Fibroblast of lung (primary cell): ENCODE data around the gene NMD3. TPM values are rescaled to one million over a fixed set of nuclear protein-coding genes. Genes with fewer than 3 reads are reported as not detected.

Experiments
- DNase-seq, 2 donors: peaks; one replicate each; pipeline versions ENCODE4 v3.0.0 to v3.0.0-alpha.2; 2010; ENCODE audit warnings: low read depth in 2 of 2
- H2AFZ ChIP-seq: 2 replicates; pipeline ENCODE4 v1.5.1; 2012; ENCODE audit warnings: low read length, control low read depth, inconsistent platforms
- H3K27ac ChIP-seq: 2 replicates; pipeline ENCODE4 v1.5.1; 2011; ENCODE audit warnings: low read length, control low read depth; ENCODE audit not compliant: insufficient read depth
- H3K27me3 ChIP-seq: 2 replicates; pipeline ENCODE4 v1.5.1; 2011; ENCODE audit warnings: mild to moderate bottlenecking, low read length; ENCODE audit not compliant: control insufficient read depth, insufficient read depth
- H3K36me3 ChIP-seq: 2 replicates; pipeline ENCODE4 v1.5.1; 2011; ENCODE audit warnings: low read length; ENCODE audit not compliant: control insufficient read depth, insufficient read depth
- H3K4me1 ChIP-seq: 2 replicates; pipeline ENCODE4 v1.5.1; 2011; ENCODE audit warnings: low read length; ENCODE audit not compliant: control insufficient read depth, insufficient read depth; ENCODE audit errors: extremely low read depth
- H3K4me2 ChIP-seq: 2 replicates; pipeline ENCODE4 v1.5.1; 2011; ENCODE audit warnings: low read length, control low read depth; ENCODE audit not compliant: insufficient read depth; ENCODE audit errors: extremely low read depth
- H3K4me3 ChIP-seq, 4 experiments: fragments of 200-600 bp in 1 of 4; sonication (generic) in 1 of 4; replicated peaks in 1 of 4; 2 replicates each; pipeline ENCODE4 v1.5.1; 2011 to 2016; ENCODE audit warnings: low read length in 4 of 4, low read depth in 3 of 4, mild to moderate bottlenecking in 3 of 4, control low read depth in 2 of 4, inconsistent platforms in 1 of 4, mixed read lengths in 1 of 4; ENCODE audit not compliant: insufficient read depth in 1 of 4; ENCODE audit errors: control extremely low read depth in 1 of 4
- H3K79me2 ChIP-seq: 2 replicates; pipeline ENCODE4 v1.5.1; 2012; ENCODE audit warnings: mild to moderate bottlenecking, low read length, inconsistent platforms; ENCODE audit not compliant: control insufficient read depth, insufficient read depth
- H3K9ac ChIP-seq: 2 replicates; pipeline ENCODE4 v1.5.1; 2011; ENCODE audit warnings: mild to moderate bottlenecking, low read length, control low read depth; ENCODE audit not compliant: insufficient read depth
- H3K9me3 ChIP-seq: 2 replicates; pipeline ENCODE4 v1.5.1; 2012; ENCODE audit warnings: low read depth, low read length; ENCODE audit not compliant: control insufficient read depth, insufficient read depth
- H4K20me1 ChIP-seq: 2 replicates; pipeline ENCODE4 v1.5.1; 2011; ENCODE audit warnings: low read length; ENCODE audit not compliant: control insufficient read depth, insufficient read depth; ENCODE audit errors: extremely low read depth
- CTCF ChIP-seq, 2 donors: IDR thresholded peaks in 1 of 2; conservative IDR thresholded peaks in 1 of 2; 1 replicate in 1 of 2; 2 replicates in 1 of 2; pipeline ENCODE4 v1.5.1; 2011 to 2012; ENCODE audit warnings: low read length in 2 of 2, control low read depth in 1 of 2, inconsistent platforms in 1 of 2, low read depth in 1 of 2, mild to moderate bottlenecking in 1 of 2
- EZH2 ChIP-seq: IDR thresholded peaks from 2 replicates; pipeline ENCODE4 v1.5.1; 2012; ENCODE audit warnings: low read length, control low read depth, mild to moderate bottlenecking; ENCODE audit errors: missing control alignments
- polyA plus RNA-seq, 2 donors: library from polyadenylated mRNA; depleted of rRNA in 1 of 2; stranded (reverse) in 1 of 2; unstranded in 1 of 2; fragments of >200 nt; gene quantifications; 2 replicates each; pipeline ENCODE4 v1.2.1, GENCODE V29; 2011 to 2012; ENCODE audit warnings: missing spikeins in 1 of 2
- total RNA-seq: library from RNA; depleted of rRNA; stranded (reverse); fragments of >200 nt; gene quantifications from 2 replicates; pipeline ENCODE4 v1.2.1, GENCODE V29; 2014

Gene NMD3
- total and polyA plus RNA-seq, 2 donors (not counting 1 experiment from before 2014, with no cell fraction given), result 62.8 to 134 TPM

- Histone ChIP-seq H3K9ac (no peak overlapping the region), H3K9me3 (no peaks in the 10 kb centered on the region), H3K4me1 (peaks cover 2% of the 10 kb centered on the region), H4K20me1 (no peaks in the 10 kb centered on the region), H3K4me2 (no peak overlapping the region), H3K27me3 (no peaks in the 10 kb centered on the region), H3K4me3 (no peak overlapping the region), H2AFZ (no peak overlapping the region), H3K27ac (no peak overlapping the region), H3K36me3 (no peaks in the 10 kb centered on the region), H3K79me2 (no peaks in the 10 kb centered on the region)
- TF ChIP-seq EZH2 (no peak), CTCF (conservative IDR thresholded peaks at IDR 0.05 in 1 of 2, IDR thresholded peaks at IDR 0.05 in 1 of 2; ENCODE audit: low read depth in 1 of 2, low read length in 2 of 2) (no peak)
- DNase-seq, result no peak
Observed at GRCh38 chr3:161272524-161272923, 51.4 kb downstream of the NMD3 start.

GRCh38 chr3:161273589-161274218 lies 52.6 kb downstream of the NMD3 start:
- Histone ChIP-seq H3K27ac (no peak overlapping the region), H3K9ac (no peak overlapping the region), H3K9me3 (no peaks in the 10 kb centered on the region), H3K36me3 (no peaks in the 10 kb centered on the region), H3K4me3 (no peak overlapping the region), H3K79me2 (no peaks in the 10 kb centered on the region), H3K27me3 (no peaks in the 10 kb centered on the region), H3K4me2 (no peak overlapping the region), H3K4me1 (no peaks in the 10 kb centered on the region), H4K20me1 (no peaks in the 10 kb centered on the region), H2AFZ (no peak overlapping the region)
- DNase-seq, result peak; percentile 35 to 72
- TF ChIP-seq CTCF (conservative IDR thresholded peaks at IDR 0.05 in 1 of 2, IDR thresholded peaks at IDR 0.05 in 1 of 2; ENCODE audit: low read depth in 1 of 2, low read length in 2 of 2) (peak; percentile 28 to 52), EZH2 (no peak)

- Histone ChIP-seq H3K9ac (no peak overlapping the region), H3K36me3 (no peaks in the 10 kb centered on the region), H3K27me3 (no peaks in the 10 kb centered on the region), H3K9me3 (no peaks in the 10 kb centered on the region), H3K4me1 (no peaks in the 10 kb centered on the region), H2AFZ (no peak overlapping the region), H3K4me2 (no peak overlapping the region), H3K4me3 (no peak overlapping the region), H3K79me2 (no peaks in the 10 kb centered on the region), H3K27ac (no peak overlapping the region), H4K20me1 (no peaks in the 10 kb centered on the region)
- TF ChIP-seq EZH2, result no peak
- TF ChIP-seq CTCF (conservative IDR thresholded peaks at IDR 0.05 in 1 of 2, IDR thresholded peaks at IDR 0.05 in 1 of 2; ENCODE audit: low read depth in 1 of 2, low read length in 2 of 2), result peak; percentile 62 to 73
- peak; percentile 23 to 66 for DNase-seq
Observed at GRCh38 chr3:161274691-161275298, 53.7 kb downstream of the NMD3 start.
